Naive thymus-derived CD4-positive, alpha-beta T cell (primary cell): ENCODE measurements around the gene ISG15. TPM values are rescaled to one million over a fixed set of nuclear protein-coding genes. Genes with fewer than 3 reads are reported as not detected.

ENCODE experiments used
- ATAC-seq: fragments of 150-1000 bp; cut with Tn5 transposase; 2 replicates; pipeline ENCODE4 v1.10.0; 2021; ENCODE audit warnings: mild to moderate bottlenecking, moderate library complexity
- CTCF ChIA-PET: fragments of 350-600 bp; sonication (Branson Sonifier 250); formaldehyde crosslinking; loops from one replicate; lab custom pipeline; 2021; ENCODE audit warnings: antibody characterized with exemption; lab: Charles Lee
- POLR2A ChIA-PET: fragments of 350-600 bp; sonication (Branson Sonifier 250); formaldehyde crosslinking; loops from one replicate; lab custom pipeline; 2021; ENCODE audit warnings: antibody characterized with exemption, inconsistent platforms; lab: Charles Lee
- DNase-seq, 9 donors: peaks; one replicate each; pipeline versions ENCODE4 v3.0.0 to v3.0.0-alpha.2; 2020 to 2022; ENCODE audit warnings: mixed read lengths in 1 of 9
- H3K27ac ChIP-seq: one replicate; pipeline ENCODE4 v1.7.0; 2013; ENCODE audit warnings: mild to moderate bottlenecking, low read depth, low read length, moderate library complexity
- H3K27me3 ChIP-seq, 2 donors: one replicate each; pipeline ENCODE4 v1.7.0; 2013; ENCODE audit warnings: low read length in 2 of 2, mild to moderate bottlenecking in 2 of 2, moderate library complexity in 2 of 2; ENCODE audit not compliant: control insufficient read depth in 2 of 2, insufficient read depth in 2 of 2
- H3K36me3 ChIP-seq, 3 experiments: 1 replicate in 2 of 3; 2 replicates in 1 of 3; pipeline ENCODE4 v1.7.0; 2013; ENCODE audit warnings: low read length in 3 of 3, mild to moderate bottlenecking in 3 of 3, moderate library complexity in 1 of 3; ENCODE audit not compliant: insufficient read depth in 3 of 3, control insufficient read depth in 2 of 3
- H3K4me1 ChIP-seq, 2 donors: one replicate each; pipeline ENCODE4 v1.7.0; 2013; ENCODE audit warnings: low read length in 2 of 2, mild to moderate bottlenecking in 2 of 2, moderate library complexity in 1 of 2; ENCODE audit not compliant: control insufficient read depth in 2 of 2, insufficient read depth in 2 of 2
- H3K4me3 ChIP-seq: 2 replicates; pipeline ENCODE4 v1.7.0; 2013; ENCODE audit warnings: mild to moderate bottlenecking, low read length
- H3K9me3 ChIP-seq, 3 experiments: 1 replicate in 2 of 3; 2 replicates in 1 of 3; pipeline ENCODE4 v1.7.0; 2013; ENCODE audit warnings: low read length in 3 of 3; ENCODE audit not compliant: control insufficient read depth in 2 of 3
- H3K27ac Mint-ChIP-seq, 9 donors: one replicate each; pipeline ENCODE4 v1.8.0; 2020 to 2022; ENCODE audit warnings: mixed read lengths in 9 of 9, mild to moderate bottlenecking in 8 of 9, moderate library complexity in 5 of 9, inconsistent platforms in 2 of 9
- H3K27me3 Mint-ChIP-seq, 5 donors: one replicate each; pipeline ENCODE4 v1.8.0; 2021 to 2022; ENCODE audit warnings: mixed read lengths in 5 of 5, mild to moderate bottlenecking in 1 of 5
- H3K36me3 Mint-ChIP-seq, 5 donors: one replicate each; pipeline ENCODE4 v1.8.0; 2020 to 2022; ENCODE audit warnings: mixed read lengths in 5 of 5, mild to moderate bottlenecking in 3 of 5, inconsistent platforms in 1 of 5
- H3K4me1 Mint-ChIP-seq, 7 donors: one replicate each; pipeline ENCODE4 v1.8.0; 2020 to 2022; ENCODE audit warnings: mixed read lengths in 7 of 7, mild to moderate bottlenecking in 3 of 7, inconsistent platforms in 1 of 7
- H3K4me3 Mint-ChIP-seq, 10 donors: one replicate each; pipeline ENCODE4 v1.8.0; 2020 to 2022; ENCODE audit warnings: mild to moderate bottlenecking in 10 of 10, mixed read lengths in 10 of 10, moderate library complexity in 6 of 10, inconsistent platforms in 2 of 10
- H3K9me3 Mint-ChIP-seq, 11 donors: one replicate each; pipeline ENCODE4 v1.8.0; 2020 to 2022; ENCODE audit warnings: mixed read lengths in 11 of 11, mild to moderate bottlenecking in 4 of 11, inconsistent platforms in 1 of 11, moderate library complexity in 1 of 11
- intact Hi-C, 2 donors: fragments of 100-400 bp; cut with micrococcal nuclease; formaldehyde crosslinking; loops; one replicate each; pipeline ENCODE4 v1.15.1; 2023
- polyA plus RNA-seq, 2 donors: library from polyadenylated mRNA; unstranded; fragments of 300-500 nt; fragmentation: Illumina TruSeq; gene quantifications; one replicate each; pipeline ENCODE4 v1.2.3, GENCODE V29; 2021
- total RNA-seq, 6 experiments: library from RNA in 5 of 6; stranded (reverse) in 5 of 6; gene quantifications; 1 replicate in 5 of 6; 2 replicates in 1 of 6; pipeline ENCODE4 v1.2.3 and lab custom pipeline; 2021 to 2026

The ISG15 gene
- total and polyA plus RNA-seq, 7 experiments from 2014 or later: 17.4 to 227 (median 42.6) TPM

DNA sequence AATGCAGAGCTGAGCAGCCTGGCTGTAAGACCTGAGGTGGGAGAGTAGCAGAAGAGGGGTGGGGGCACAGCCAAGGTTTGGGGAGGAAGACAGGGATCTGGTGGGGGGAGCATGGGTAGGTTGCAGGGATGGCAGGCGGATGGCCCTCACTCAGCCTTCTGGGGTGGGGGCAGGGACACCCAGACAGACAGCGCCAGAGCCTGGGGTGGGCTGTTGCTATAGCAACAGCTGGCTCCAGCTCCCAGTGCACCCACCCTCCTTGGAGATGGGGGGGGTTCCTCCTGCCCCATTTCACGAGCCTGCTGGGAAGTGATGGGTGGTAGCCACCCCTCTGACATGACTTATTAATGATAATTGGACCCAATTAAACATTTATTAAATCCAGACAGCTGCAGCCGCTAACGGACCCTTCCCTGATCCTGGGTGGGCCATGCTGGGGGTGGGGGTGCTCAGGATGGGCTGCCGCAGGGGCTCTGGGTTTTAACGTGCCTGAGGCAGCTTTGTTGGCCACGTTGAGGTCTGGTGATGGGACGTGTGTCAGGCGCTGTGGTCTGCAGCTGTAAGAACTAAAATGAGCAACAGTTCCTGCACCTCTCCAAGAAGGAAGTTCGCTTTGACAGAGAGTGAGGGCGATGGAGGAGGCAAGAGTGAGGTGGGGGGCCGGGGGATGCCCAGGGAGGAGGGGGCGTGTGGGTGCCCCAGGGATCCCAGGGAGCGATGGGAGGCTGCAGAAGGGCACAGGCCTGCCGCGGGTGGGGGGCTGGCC lies 26.0 kb downstream of the ISG15 start:
- Mint-ChIP-seq H3K4me3 (peak overlapping the region; percentile 71 to 86 (median 80)), H3K4me1 (peaks cover 5 to 18% (median 15%) of the 10 kb centered on the region in 7 donors), H3K27me3 (peaks cover 3 to 31% (median 5%) of the 10 kb centered on the region in 5 donors), H3K27ac (peak overlapping the region in 8 of 9 donors; percentile 21 to 56 (median 34)), H3K36me3 (peaks cover 0 to 5% (median 0%) of the 10 kb centered on the region in 5 donors), H3K9me3 (peaks cover 0 to 4% (median 0%) of the 10 kb centered on the region in 11 donors)
- DNase-seq (no peak), ATAC-seq (no peak)
- ChIA-PET POLR2A (interaction anchor here (0.6 to 1.6 kb wide), 3 partner anchors 20 to 117 kb away, joined by 3 to 4 read pairs (median 3); no protein-coding TSS in a partner anchor), CTCF (interaction anchor here (0.8 kb wide), 1 partner anchor 18 kb away, joined by 5 read pairs; no protein-coding TSS in a partner anchor)
- Histone ChIP-seq H3K4me1 (peaks cover 6 to 14% of the 10 kb centered on the region in 2 donors), H3K36me3 (no peaks in the 10 kb centered on the region), H3K27ac (no peak overlapping the region), H3K27me3 (peaks cover 0 to 4% of the 10 kb centered on the region in 2 donors), H3K4me3 (peak overlapping the region; percentile 52), H3K9me3 (no peaks in the 10 kb centered on the region)
- intact Hi-C loops: no loop called here

DNA sequence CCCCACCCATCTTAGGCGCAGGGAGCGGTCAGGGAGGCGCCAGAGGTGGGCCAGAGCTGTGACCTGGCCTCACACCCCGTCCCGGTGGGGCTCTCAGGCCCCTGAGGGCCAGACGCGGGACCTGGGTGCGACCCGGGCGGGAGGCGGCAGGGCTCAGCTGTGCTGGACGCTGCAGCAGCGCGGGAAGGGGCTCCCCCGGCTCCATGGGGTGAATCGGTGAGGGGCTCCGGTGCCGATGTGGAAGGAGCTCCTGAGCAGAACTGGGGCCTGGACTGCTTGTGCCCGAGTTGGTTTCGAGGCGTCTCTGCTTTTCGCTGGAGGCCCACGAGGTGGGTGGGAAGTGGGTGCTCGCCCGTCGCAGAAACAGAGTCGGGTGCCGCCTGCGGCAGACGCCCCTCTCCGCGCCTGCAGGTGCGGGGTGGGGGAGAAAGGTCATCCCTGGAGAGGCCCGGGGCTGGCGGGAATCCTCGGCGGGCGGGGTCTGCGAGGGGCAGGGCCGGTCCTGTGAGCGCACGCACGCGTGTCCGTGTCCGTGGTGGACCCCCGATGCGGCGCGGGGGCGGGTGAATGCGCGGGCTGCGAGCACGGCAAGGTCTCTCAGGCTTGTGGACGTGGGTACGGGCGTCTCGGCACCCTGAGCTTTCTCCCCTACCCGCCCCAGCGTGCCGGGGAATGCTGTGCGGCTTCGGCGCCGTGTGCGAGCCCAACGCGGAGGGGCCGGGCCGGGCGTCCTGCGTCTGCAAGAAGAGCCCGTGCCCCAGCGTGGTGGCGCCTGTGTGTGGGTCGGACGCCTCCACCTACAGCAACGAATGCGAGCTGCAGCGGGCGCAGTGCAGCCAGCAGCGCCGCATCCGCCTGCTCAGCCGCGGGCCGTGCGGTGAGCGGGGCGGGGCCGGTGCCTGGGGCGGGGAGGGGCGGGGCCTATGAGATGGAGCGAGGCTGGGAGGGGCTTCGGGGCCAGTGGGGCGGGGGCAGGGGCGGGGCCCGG lies 27.0 kb downstream of the ISG15 start:
- H3K27ac Mint-ChIP-seq: peak overlapping the region in 7 of 9 donors; percentile 25 to 56 (median 41)
- POLR2A ChIA-PET: interaction anchor here (1.1 to 1.6 kb wide), 4 partner anchors 21 to 64 kb away, joined by 3 to 4 read pairs (median 4); no protein-coding TSS in a partner anchor

DNA sequence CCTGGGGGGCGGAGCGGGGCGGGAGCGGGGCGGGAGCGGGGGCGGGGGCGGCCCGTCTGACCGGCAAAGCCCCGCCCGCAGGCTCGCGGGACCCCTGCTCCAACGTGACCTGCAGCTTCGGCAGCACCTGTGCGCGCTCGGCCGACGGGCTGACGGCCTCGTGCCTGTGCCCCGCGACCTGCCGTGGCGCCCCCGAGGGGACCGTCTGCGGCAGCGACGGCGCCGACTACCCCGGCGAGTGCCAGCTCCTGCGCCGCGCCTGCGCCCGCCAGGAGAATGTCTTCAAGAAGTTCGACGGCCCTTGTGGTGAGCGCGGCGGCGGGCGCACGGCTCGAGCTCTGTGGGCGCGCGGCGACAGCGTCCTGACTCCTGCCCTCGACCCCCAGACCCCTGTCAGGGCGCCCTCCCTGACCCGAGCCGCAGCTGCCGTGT lies 27.8 kb downstream of the ISG15 start:
- H3K27me3 Mint-ChIP-seq: peaks cover under 1 to 19% (median 2%) of the 10 kb centered on the region in 5 donors
- H3K9me3 ChIP-seq: no peaks in the 10 kb centered on the region
- peak overlapping the region in 1 of 10 donors; percentile 68 for H3K4me3 Mint-ChIP-seq
- POLR2A ChIA-PET: interaction anchor here (1.2 to 1.6 kb wide), 3 partner anchors 22 to 30 kb away, joined by 3 to 4 read pairs (median 4); no protein-coding TSS in a partner anchor
- no peak overlapping the region for H3K4me3 ChIP-seq
- peaks cover 0 to 5% (median 0%) of the 10 kb centered on the region in 5 donors for H3K36me3 Mint-ChIP-seq
- H3K4me1 ChIP-seq: peaks cover 6 to 14% of the 10 kb centered on the region in 2 donors
- H3K27ac Mint-ChIP-seq: no peak overlapping the region
- H3K27ac ChIP-seq: no peak overlapping the region
- intact Hi-C loops: loop anchor here in 1 of 2 donors (2.0 kb wide), 2 partner anchors 20 to 76 kb away; partner anchors contain the start of genes AGRN and C1orf159
- no peaks in the 10 kb centered on the region for H3K27me3 ChIP-seq
- H3K9me3 Mint-ChIP-seq: peaks cover 0 to 6% (median 0%) of the 10 kb centered on the region in 11 donors
- no peaks in the 10 kb centered on the region for H3K36me3 ChIP-seq
- CTCF ChIA-PET: no interaction called here
- H3K4me1 Mint-ChIP-seq: peaks cover 5 to 18% (median 15%) of the 10 kb centered on the region in 7 donors
- DNase-seq (peak in 1 of 9 donors; percentile 30), ATAC-seq (no peak)

More for the DNA sequence above, 27.0 kb downstream of the ISG15 start:
- DNase-seq (peak; percentile 69 to 84 (median 81)), ATAC-seq (peak; percentile 93)
- Mint-ChIP-seq H3K27me3 (peaks cover 3 to 27% (median 5%) of the 10 kb centered on the region in 5 donors), H3K4me3 (peak overlapping the region; percentile 71 to 86 (median 80)), H3K4me1 (peaks cover 5 to 18% (median 15%) of the 10 kb centered on the region in 7 donors), H3K9me3 (peaks cover 0 to 6% (median 0%) of the 10 kb centered on the region in 11 donors), H3K36me3 (peaks cover 0 to 5% (median 0%) of the 10 kb centered on the region in 5 donors)
- H3K4me3 ChIP-seq: peak overlapping the region; percentile 52
- CTCF ChIA-PET: interaction anchor here (0.8 kb wide), 1 partner anchor 19 kb away, joined by 5 read pairs; no protein-coding TSS in a partner anchor
- no peaks in the 10 kb centered on the region for H3K27me3 ChIP-seq
- H3K9me3 ChIP-seq: no peaks in the 10 kb centered on the region
- H3K4me1 ChIP-seq: peaks cover 6 to 14% of the 10 kb centered on the region in 2 donors
- intact Hi-C loops: loop anchor here (1.0 to 2.0 kb wide), 6 partner anchors 19 to 77 kb away; partner anchors contain the start of genes C1orf159 (in 2 of the 2) and AGRN (in 1 of the 2)
- peak overlapping the region; percentile 35 for H3K27ac ChIP-seq
- no peaks in the 10 kb centered on the region for H3K36me3 ChIP-seq

DNA sequence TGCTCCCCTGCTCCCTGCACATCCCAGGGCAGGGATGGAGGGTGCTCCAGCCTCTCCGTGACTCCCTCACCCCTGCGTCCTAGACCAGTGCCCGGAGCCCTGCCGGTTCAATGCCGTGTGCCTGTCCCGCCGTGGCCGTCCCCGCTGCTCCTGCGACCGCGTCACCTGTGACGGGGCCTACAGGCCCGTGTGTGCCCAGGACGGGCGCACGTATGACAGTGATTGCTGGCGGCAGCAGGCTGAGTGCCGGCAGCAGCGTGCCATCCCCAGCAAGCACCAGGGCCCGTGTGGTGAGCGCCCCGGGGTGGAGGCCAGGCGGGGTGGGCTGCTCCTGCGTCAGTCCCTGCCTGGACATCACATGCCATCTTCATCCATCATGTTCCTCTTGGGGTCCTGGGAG lies 28.6 kb downstream of the ISG15 start:
- CTCF ChIA-PET: no interaction called here
- intact Hi-C loops: loop anchor here in 1 of 2 donors (2.0 kb wide), 2 partner anchors 21 to 75 kb away; partner anchors contain the start of genes AGRN and C1orf159
- H3K4me1 Mint-ChIP-seq: peaks cover 5 to 18% (median 15%) of the 10 kb centered on the region in 7 donors
- Histone ChIP-seq H3K9me3 (no peaks in the 10 kb centered on the region), H3K27ac (no peak overlapping the region), H3K27me3 (no peaks in the 10 kb centered on the region), H3K36me3 (no peaks in the 10 kb centered on the region), H3K4me1 (peaks cover 6 to 14% of the 10 kb centered on the region in 2 donors), H3K4me3 (no peak overlapping the region)
- H3K27ac Mint-ChIP-seq: no peak overlapping the region
- H3K36me3 Mint-ChIP-seq: peaks cover 0 to 5% (median 0%) of the 10 kb centered on the region in 5 donors
- ATAC-seq (no peak), DNase-seq (no peak)
- peaks cover 0 to 6% (median 0%) of the 10 kb centered on the region in 11 donors for H3K9me3 Mint-ChIP-seq
- peaks cover 0 to 19% (median 0%) of the 10 kb centered on the region in 5 donors for H3K27me3 Mint-ChIP-seq
- POLR2A ChIA-PET: no interaction called here
- H3K4me3 Mint-ChIP-seq: peak overlapping the region in 3 of 10 donors; percentile 12 to 68 (median 21)

DNA sequence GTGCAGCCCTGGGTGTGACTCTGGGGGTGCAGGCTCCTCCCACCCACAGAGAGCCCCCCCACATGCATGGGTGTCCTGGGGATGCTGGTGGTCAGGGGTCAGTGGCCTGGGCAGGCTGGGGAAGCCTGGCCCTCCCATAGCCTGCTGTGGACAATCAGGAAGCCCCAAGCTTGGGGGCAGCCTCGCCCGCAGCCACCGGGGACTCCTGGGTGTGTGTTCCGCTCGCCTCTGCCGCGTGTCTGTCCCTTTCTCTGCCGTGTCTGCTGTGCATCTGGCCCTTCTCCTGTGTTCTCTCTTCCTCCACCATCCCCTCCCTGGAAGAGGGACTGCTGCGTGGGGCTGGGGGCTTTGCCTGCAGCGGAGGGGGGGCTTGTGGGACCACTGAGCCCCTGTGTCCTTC lies 29.5 kb downstream of the ISG15 start:
- no peaks in the 10 kb centered on the region for H3K9me3 ChIP-seq
- ChIA-PET CTCF (no interaction called here), POLR2A (no interaction called here)
- Mint-ChIP-seq H3K4me3 (peak overlapping the region in 3 of 10 donors; percentile 25 to 48 (median 35)), H3K9me3 (peaks cover 0 to 6% (median 0%) of the 10 kb centered on the region in 11 donors), H3K27me3 (peaks cover 0 to 17% (median 0%) of the 10 kb centered on the region in 5 donors), H3K4me1 (peaks cover 5 to 18% (median 15%) of the 10 kb centered on the region in 7 donors), H3K36me3 (peaks cover 0 to 5% (median 0%) of the 10 kb centered on the region in 5 donors), H3K27ac (peak overlapping the region in 2 of 9 donors; percentile 38 to 56)
- H3K4me1 ChIP-seq: peaks cover 6 to 14% of the 10 kb centered on the region in 2 donors
- ATAC-seq (no peak), DNase-seq (no peak)
- no peaks in the 10 kb centered on the region for H3K27me3 ChIP-seq
- H3K36me3 ChIP-seq: no peaks in the 10 kb centered on the region
- H3K27ac ChIP-seq: no peak overlapping the region
- intact Hi-C loops: no loop called here
- H3K4me3 ChIP-seq: no peak overlapping the region
